A549 (cell line): ENCODE results near the gene NOXA1.

Experiments
- BHLHE40 ChIP-seq: IDR thresholded peaks from 2 replicates; pipeline ENCODE4 v1.6.1; 2012; ENCODE audit warnings: low read depth, low read length, inconsistent platforms
- CTCF ChIP-seq: fragments of >200 bp; sonication (Bioruptor Twin); formaldehyde crosslinking; IDR thresholded peaks from 3 replicates; pipeline ENCODE4 v1.5.1; 2016
- FOSL2 ChIP-seq, 2 experiments: fragments of 450-650 bp in 1 of 2; fragments of >200 bp in 1 of 2; sonication (Bioruptor Twin) in 1 of 2; formaldehyde crosslinking; IDR thresholded peaks; 2 replicates each; pipeline versions ENCODE4 v1.5.0 to v1.6.1; 2016 to 2020; ENCODE audit warnings: mild to moderate bottlenecking in 1 of 2, moderate library complexity in 1 of 2
- GATA3 ChIP-seq: IDR thresholded peaks from 2 replicates; pipeline ENCODE4 v1.6.1; 2012; ENCODE audit warnings: borderline replicate concordance
- MAFK ChIP-seq: fragments of 450-650 bp; IDR thresholded peaks from 2 replicates; pipeline ENCODE4 v1.6.1; 2014; ENCODE audit not compliant: partially characterized antibody
- MAZ ChIP-seq: fragments of 150-350 bp; IDR thresholded peaks from 2 replicates; pipeline ENCODE4 v1.6.1; 2014; ENCODE audit warnings: antibody characterized with exemption, low read depth, low read length, borderline replicate concordance
- MYC ChIP-seq: IDR thresholded peaks from 2 replicates; pipeline ENCODE4 v1.6.1; 2012; ENCODE audit warnings: mild to moderate bottlenecking, inconsistent platforms, low read length, improper control_type of control experiment, borderline replicate concordance
- POLR2A ChIP-seq: IDR thresholded peaks from 2 replicates; pipeline ENCODE4 v1.6.1; 2012; ENCODE audit warnings: mild to moderate bottlenecking, low read length
- RCOR1 ChIP-seq: fragments of 150-350 bp; IDR thresholded peaks from 2 replicates; pipeline ENCODE4 v1.6.1; 2014; ENCODE audit warnings: antibody characterized with exemption, low read length, low read depth
- REST ChIP-seq: fragments of 200-600 bp; sonication (generic); IDR thresholded peaks from 2 replicates; pipeline ENCODE4 v1.6.1; 2016; ENCODE audit warnings: antibody characterized with exemption, mild to moderate bottlenecking, moderate library complexity
- SMC3 ChIP-seq: fragments of >200 bp; sonication (Bioruptor Twin); formaldehyde crosslinking; IDR thresholded peaks from 3 replicates; pipeline ENCODE4 v1.6.1; 2018; ENCODE audit warnings: inconsistent platforms
- SREBF2 ChIP-seq: fragments of 450-650 bp; IDR thresholded peaks from 2 replicates; pipeline ENCODE4 v1.6.1; 2014; ENCODE audit warnings: mild to moderate bottlenecking, moderate library complexity

GRCh38 chr9:137462986-137463930 is 40.1 kb downstream of the NOXA1 start:
- no peak for TF ChIP-seq BHLHE40
- TF ChIP-seq SMC3 = no peak
- TF ChIP-seq RCOR1 = no peak
- no peak for TF ChIP-seq FOSL2 (IDR thresholded peaks at IDR 0.05)
- TF ChIP-seq FOSL2 (CRISPR knock-in tag; IDR thresholded peaks at IDR 0.05) = no peak
- no peak for TF ChIP-seq CTCF
- TF ChIP-seq POLR2A = no peak
- TF ChIP-seq SREBF2 = no peak
- no peak for TF ChIP-seq REST
- TF ChIP-seq MYC = no peak
- TF ChIP-seq GATA3 = no peak
- no peak for TF ChIP-seq MAZ
- TF ChIP-seq MAFK = no peak
